Activated CD4-positive, alpha-beta T cell treated with anti-CD3 and anti-CD28 coated beads for 24 hours (primary cell): ENCODE measurements around the gene TOP3A.
A peak's percentile ranks its signal among the peaks of the same experiment; 100 is the strongest.
"Not testable (repeated sequence)": the region's sequence is repeated elsewhere in the genome, so short reads cannot be mapped to it uniquely, and the experiment has no call there.

Experiments
- DNase-seq, 2 donors: peaks; one replicate each; pipeline ENCODE4 v3.0.0-alpha.2; 2020; ENCODE audit warnings: low read depth in 2 of 2

Gene TOP3A

DNA sequence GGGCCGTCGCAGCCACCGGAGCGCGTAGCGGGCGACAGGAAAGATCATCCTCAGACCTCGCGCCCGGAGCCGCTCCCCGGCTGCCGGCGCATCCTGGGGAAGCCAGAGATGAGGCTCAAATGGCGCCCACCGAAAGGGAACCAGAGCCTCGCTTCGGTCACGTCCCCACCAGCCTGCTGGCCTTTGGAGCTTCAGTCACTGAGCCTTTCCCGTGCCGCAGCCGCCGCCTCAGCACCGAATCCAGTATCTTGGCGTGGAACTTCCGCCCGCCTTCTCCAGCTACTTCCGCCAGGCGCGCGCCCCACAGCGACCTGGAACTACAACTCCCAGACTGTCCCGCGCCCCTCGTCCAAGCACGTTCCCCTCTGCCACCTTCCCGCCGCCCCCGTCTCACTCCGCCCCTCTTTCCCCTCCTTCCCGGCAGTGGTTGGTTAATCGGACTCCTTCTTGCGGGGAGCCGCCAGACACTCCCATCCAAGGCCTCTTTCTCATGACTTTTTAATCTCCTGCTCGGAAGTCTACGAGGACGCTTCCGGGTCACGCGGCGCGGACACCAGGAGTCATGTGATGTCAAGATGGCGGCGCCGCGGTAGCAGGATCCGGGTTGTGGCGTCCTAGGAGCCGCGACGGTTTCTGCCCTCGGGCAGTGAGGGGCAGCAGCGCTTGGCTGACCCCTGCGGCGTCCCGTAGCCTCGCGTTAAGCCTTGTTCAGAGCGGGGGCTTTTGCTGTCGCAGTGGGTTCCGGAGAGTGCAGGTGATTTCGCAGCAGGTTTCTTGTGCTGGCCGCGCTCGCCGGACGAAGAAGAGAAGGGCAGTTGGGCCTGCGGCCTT, at the start of gene TOP3A, which contains the start of gene SMCR8:
TSS of gene TOP3A (minus strand) at position 264 of the 831 bp plus-strand sequence. CDS start at position 48, 216 bp downstream.
TSS of gene SMCR8 (plus strand) at position 563 of the 831 bp plus-strand sequence. CDS start 497 bp downstream, outside the sequence.
- peak; percentile 96 to 98 for DNase-seq

GRCh38 chr17:18364166-18364565, 49.4 kb upstream of the TOP3A start:
- DNase-seq = no peak

GRCh38 chr17:18363101-18364049, 48.6 kb upstream of the TOP3A start, which contains the start of gene SHMT1:
Gene SHMT1 (minus strand): TSS chr17:18363550. CDS start chr17:18355981, 7,569 bp downstream.
- DNase-seq = peak; percentile 83 to 86

- no peak for DNase-seq
These were observed 47.9 kb upstream of the TOP3A start for GRCh38 chr17:18362698-18363100.

DNA sequence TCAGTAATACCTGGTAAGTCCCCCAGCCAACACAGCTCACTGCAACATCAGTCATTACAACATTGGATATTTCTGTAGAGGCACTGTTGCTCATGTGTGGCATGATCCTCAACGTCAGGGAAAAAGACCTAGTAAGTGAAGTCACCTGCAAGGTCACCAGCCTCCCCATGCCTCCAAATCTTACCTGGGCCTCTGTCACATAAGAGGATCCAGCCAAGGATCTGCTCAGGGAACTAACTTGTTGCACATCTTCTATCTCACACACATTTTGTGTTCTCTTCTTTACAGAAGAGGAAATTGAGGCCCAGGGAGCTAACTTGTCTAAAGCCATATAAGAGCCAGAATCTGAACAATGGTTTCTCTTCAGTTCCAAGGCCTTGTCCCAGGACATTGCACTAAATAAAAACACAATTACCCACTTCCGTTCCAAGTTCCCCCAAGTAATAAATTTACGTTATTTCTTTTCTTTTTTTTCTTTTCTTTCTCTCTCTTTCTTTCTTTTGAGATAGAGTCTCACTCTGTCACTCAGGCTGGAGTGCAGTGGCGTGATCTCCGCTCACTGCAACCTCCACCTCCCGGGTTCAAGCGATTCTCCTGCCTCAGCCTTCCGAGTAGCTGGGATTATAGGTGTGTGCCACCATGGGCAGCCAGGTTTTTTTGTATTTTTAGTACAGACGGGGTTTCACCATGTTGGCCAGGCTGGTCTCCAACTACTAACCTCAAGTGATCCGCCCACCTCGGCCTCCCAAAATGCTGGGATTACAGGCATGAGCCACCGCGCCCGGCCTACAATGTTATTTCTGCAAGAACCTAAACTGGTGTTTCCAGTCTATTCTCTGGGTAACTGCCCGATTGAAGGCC, 47.3 kb upstream of the TOP3A start:
- DNase-seq = no peak

DNA sequence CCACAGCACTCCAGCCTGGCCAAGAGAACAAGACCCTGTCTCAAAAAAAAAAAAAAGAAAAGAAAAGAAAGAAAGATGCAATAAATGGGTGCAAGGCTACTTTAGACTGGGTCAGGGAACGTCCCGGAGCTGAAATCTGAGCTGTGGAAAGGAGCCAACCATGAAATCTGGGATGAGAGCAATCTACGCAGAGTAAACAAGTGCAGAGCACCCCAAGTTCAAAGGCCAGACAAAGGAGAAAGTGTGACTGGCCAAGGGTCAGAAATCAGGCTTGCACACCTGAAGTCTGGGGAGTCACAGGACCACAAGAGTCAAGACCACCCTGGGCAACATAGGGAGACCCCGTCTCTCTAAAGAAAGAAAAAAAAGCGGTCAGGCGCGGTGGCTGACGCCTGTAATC, 45.7 kb upstream of the TOP3A start:
- no peak for DNase-seq

DNA sequence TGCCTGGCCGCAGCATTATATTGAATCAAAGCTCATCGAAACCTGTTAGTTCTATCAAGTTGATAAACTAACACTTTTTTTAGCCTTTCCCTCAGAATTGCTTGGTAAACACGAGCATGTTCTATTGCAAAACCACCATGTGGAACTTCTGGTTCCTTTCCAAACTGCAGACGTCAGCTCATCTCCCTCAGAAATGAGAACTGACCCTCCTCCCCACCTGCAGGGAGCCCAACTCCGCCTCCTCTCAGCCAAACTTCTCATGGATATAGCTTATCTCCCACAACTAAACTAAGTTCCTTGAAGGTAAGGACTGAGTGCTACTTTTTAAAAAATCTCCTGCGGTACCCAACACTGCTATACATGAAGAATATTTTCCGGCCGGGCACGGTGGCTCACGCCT, 41.8 kb upstream of the TOP3A start:
- DNase-seq = no peak

GRCh38 chr17:18353541-18353940, 38.7 kb upstream of the TOP3A start:
- DNase-seq = no peak

- no peak for DNase-seq
These were observed 29.2 kb upstream of the TOP3A start for GRCh38 chr17:18344021-18344420.

- no peak for DNase-seq
These were observed 25.1 kb upstream of the TOP3A start for GRCh38 chr17:18339933-18340332.

GRCh38 chr17:18338158-18338557, 23.4 kb upstream of the TOP3A start:
- DNase-seq = not testable (repeated sequence)

DNA sequence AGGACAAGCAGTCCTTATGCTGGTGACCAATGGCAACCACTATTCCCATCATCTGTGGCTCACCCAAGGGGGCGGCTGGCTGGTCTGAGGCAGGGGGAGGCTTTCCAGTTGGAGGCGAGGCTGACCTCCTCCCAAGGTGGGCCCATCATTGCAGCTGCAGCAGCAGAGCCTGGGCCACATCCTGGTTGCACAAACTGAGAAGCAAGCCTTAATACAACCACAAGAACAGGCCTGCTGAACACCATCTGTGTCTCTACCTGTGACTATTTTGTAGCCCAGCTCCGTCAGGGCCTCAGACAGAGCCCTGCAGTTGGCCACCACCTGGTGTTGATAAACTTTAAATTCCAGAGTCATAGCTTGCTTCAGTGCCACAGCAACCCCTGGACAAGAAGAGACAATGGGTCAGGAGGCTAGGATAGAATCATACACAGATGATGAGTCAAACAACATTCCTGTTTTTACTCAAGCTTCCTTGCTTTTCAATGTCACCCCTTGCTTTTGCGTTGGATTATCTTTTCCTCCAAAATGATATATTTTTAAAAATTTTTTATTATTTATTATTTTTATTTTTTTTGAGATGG, 18.2 kb upstream of the TOP3A start:
- no peak for DNase-seq

DNA sequence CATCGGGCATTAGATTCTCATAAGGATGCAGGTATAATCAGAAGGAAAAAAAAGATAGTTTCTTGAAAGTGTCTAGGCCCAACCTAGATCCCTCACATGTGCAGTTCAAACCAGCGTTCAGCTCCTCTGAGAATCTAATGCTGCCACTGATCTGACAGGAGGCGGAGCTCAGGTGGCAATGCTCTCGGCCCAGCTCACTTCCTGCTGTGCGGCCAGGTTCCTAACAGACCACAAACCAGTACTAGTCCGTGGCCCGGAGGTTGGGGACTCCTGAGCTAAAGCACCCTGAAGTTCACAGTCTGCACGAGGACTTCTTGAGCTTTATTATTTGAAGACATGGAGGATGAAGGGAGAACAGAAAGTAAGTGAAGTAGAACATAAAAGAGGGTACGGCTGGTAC, 17.1 kb upstream of the TOP3A start:
- no peak for DNase-seq

DNA sequence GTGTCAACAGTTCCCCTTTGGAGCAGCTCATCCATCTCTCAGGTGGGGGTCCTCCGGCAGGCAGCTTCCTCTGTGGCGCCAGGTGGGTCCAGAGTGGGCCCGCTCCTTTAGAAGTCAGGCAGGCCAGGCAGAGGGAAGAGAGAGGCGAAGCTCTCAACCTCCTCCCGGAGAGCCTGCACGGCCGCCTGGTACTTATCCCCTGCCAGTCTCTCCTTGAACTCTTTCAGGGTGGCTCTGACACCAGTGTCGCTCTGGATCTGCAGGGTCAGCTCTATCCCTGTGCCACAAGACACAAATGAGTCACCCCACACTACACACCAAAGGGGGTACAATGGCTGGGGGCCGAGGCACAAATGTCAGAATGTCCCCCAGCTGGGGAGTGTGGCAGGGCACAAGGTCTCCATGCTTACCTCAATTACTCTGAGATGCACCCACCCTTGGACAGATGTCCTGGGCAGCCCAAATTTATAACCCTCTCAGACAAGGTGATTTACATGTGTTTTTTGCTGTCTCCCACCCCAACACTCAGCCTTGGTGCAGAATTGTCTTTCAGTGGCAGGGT, 13.9 kb upstream of the TOP3A start:
- no peak for DNase-seq

GRCh38 chr17:18327556-18327955, 12.8 kb upstream of the TOP3A start:
- no peak for DNase-seq

DNA sequence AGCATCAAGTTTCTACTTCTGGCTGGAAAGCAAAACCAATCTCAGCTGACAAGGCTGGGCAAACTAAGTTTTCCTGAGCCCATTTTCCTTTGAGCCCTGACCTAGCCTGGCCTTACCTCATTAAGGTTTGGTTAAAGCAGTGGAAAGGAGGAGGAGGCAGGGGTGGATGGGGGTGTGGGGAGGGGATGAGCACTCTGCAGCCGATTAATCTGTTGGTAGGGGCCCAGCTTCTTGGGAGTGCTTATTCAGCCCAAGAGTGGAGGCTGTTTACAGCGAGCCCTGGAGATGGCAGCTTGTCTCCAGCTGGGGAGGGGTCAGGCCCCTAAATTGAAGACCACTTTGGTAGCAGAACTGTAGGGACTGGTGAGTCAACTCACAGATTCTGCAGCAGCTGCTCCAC, 12.3 kb upstream of the TOP3A start:
- DNase-seq = no peak

DNA sequence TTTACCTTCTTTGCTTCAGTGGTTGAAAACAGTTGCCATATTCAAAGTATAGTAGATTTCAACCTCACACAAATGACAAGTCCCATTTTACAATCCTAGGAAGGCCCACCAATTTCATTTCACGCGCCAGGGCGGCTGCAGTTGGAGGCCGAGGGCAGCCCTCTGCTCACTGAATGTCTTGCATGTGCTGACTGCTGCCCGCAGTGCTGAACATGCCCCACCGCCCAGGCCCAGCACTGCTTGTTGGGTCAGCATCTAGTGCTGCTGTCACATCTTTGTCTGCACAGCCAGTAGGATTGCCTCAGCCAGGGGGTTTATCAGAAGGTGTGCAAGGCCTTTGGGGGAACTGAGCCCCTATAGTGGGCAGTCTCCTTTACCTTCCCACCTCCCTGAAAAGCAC, 11.8 kb upstream of the TOP3A start:
- no peak for DNase-seq

- no peak for DNase-seq
These were observed 11.2 kb upstream of the TOP3A start for GRCh38 chr17:18326039-18326438.

DNA sequence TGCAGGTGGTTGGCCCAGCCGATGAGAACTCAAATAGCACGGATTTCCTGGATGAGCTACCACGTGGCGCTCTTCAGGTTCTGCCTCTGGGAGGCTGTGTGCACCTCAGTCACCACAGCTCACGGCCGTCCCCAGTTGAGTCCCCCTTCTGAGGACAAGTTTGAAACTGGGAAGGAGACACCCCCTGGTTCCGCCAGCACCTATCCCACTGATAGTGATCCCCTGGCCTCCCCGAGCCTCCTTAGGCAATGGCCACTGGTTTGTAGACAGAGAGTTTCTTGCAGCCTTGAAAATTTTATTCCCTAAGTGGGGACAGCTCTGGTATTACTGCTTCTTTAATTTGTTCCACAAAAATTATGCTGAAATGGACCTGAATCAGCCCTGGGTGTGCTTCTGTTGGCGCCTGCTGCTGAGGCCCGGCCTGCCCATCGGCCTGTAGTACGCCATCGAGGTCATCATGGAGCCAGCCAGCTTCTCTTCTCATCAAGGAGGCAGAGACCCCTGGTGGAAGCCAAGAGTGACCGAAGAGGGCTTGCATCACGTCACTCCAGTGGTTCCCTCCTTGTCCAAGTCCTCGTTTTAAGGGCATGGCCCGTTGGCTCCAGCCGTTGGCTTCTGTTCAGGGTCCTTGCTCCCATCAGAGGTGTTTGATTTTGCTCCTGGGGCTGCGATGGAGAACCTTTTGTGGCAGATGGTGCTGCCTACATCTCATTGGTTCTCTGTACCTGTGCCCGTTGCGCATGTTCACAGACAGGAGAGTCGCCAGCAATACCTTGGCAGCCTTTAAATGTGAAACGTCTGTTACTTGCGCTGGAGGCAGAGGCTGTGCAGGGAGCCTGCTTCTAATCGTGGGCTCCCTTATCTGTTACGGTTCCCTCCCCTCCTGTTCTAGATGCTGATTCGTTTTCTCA, 9.6 kb upstream of the TOP3A start:
- no peak for DNase-seq
